ENCODE data around the gene ECE1. TPM values are rescaled to one million over a fixed set of nuclear protein-coding genes. Genes with fewer than 3 reads are reported as not detected.

The ECE1 gene
- total and polyA plus RNA-seq, 2 of the 4 experiments (the other 2 are of a cell fraction), result 61.8 to 124 TPM

- TF ChIP-seq CTCF (conservative IDR thresholded peaks at IDR 0.05; ENCODE audit: low read depth, low read length) (no peak), CHD1 (IDR thresholded peaks at IDR 0.05; ENCODE audit: low read depth, low read length) (no peak)
Observed at GRCh38 chr1:21267191-21268077, 22.8 kb downstream of the ECE1 start (continued).

Data from IMR-90 (cell line).